KOPT-K1 (cell line): ENCODE measurements around the gene CPPED1.

Source experiments
- H3K27ac ChIP-seq: fragments of 200-600 bp; sonication (generic); 2 replicates; pipeline ENCODE4 v1.5.1; 2016; ENCODE audit warnings: antibody characterized with exemption, mild to moderate bottlenecking, low read depth, low read length; ENCODE audit not compliant: poor library complexity, severe bottlenecking
- H3K36me3 ChIP-seq: fragments of 200-600 bp; sonication (generic); 2 replicates; pipeline ENCODE4 v1.5.1; 2017; ENCODE audit warnings: antibody characterized with exemption, mild to moderate bottlenecking, low read length, moderate library complexity; ENCODE audit not compliant: insufficient read depth
- H3K9me3 ChIP-seq: fragments of 200-600 bp; sonication (generic); 2 replicates; pipeline ENCODE4 v1.5.1; 2017; ENCODE audit warnings: antibody characterized with exemption, low read length, mild to moderate bottlenecking; ENCODE audit not compliant: insufficient read depth, poor library complexity, severe bottlenecking

The CPPED1 gene

GRCh38 chr16:12764813-12765488 lies 38.7 kb downstream of the CPPED1 start:
- Histone ChIP-seq H3K27ac (no peak overlapping the region), H3K36me3 (no peaks in the 10 kb centered on the region), H3K9me3 (no peaks in the 10 kb centered on the region)

GRCh38 chr16:12763517-12763916 lies 40.2 kb downstream of the CPPED1 start:
- no peaks in the 10 kb centered on the region for H3K36me3 ChIP-seq
- no peak overlapping the region for H3K27ac ChIP-seq
- no peaks in the 10 kb centered on the region for H3K9me3 ChIP-seq

GRCh38 chr16:12760819-12761611 lies 42.7 kb downstream of the CPPED1 start:
- H3K27ac ChIP-seq, result no peak overlapping the region
- H3K36me3 ChIP-seq, result no peaks in the 10 kb centered on the region
- no peaks in the 10 kb centered on the region for H3K9me3 ChIP-seq

- no peaks in the 10 kb centered on the region for H3K9me3 ChIP-seq
- no peak overlapping the region for H3K27ac ChIP-seq
- H3K36me3 ChIP-seq, result no peaks in the 10 kb centered on the region
Measured at GRCh38 chr16:12758670-12759558, 44.8 kb downstream of the CPPED1 start.

GRCh38 chr16:12758031-12758669 lies 45.5 kb downstream of the CPPED1 start:
- no peaks in the 10 kb centered on the region for H3K36me3 ChIP-seq
- H3K9me3 ChIP-seq, result no peaks in the 10 kb centered on the region
- no peak overlapping the region for H3K27ac ChIP-seq

- H3K9me3 ChIP-seq, result no peaks in the 10 kb centered on the region
- H3K36me3 ChIP-seq, result no peaks in the 10 kb centered on the region
- no peak overlapping the region for H3K27ac ChIP-seq
Measured at GRCh38 chr16:12757546-12757945, 46.1 kb downstream of the CPPED1 start.

- H3K36me3 ChIP-seq, result no peaks in the 10 kb centered on the region
- H3K9me3 ChIP-seq, result no peaks in the 10 kb centered on the region
- H3K27ac ChIP-seq, result no peak overlapping the region
Measured at GRCh38 chr16:12754824-12755543, 48.7 kb downstream of the CPPED1 start.

- no peak overlapping the region for H3K27ac ChIP-seq
- H3K9me3 ChIP-seq, result no peaks in the 10 kb centered on the region
- H3K36me3 ChIP-seq, result no peaks in the 10 kb centered on the region
Measured at GRCh38 chr16:12753203-12754023, 50.3 kb downstream of the CPPED1 start.

- Histone ChIP-seq H3K36me3 (no peaks in the 10 kb centered on the region), H3K9me3 (no peaks in the 10 kb centered on the region), H3K27ac (no peak overlapping the region)
Measured at GRCh38 chr16:12752159-12752558, 51.5 kb downstream of the CPPED1 start.

GRCh38 chr16:12750554-12750918 lies 53.2 kb downstream of the CPPED1 start:
- Histone ChIP-seq H3K36me3 (no peaks in the 10 kb centered on the region), H3K9me3 (peaks cover 3% of the 10 kb centered on the region), H3K27ac (no peak overlapping the region)

GRCh38 chr16:12749076-12749475 lies 54.6 kb downstream of the CPPED1 start:
- Histone ChIP-seq H3K27ac (no peak overlapping the region), H3K36me3 (no peaks in the 10 kb centered on the region), H3K9me3 (peaks cover 17% of the 10 kb centered on the region)

- H3K9me3 ChIP-seq, result peaks cover 23% of the 10 kb centered on the region
- no peaks in the 10 kb centered on the region for H3K36me3 ChIP-seq
Measured at GRCh38 chr16:12747827-12748226, 55.9 kb downstream of the CPPED1 start.

GRCh38 chr16:12747261-12747660 lies 56.4 kb downstream of the CPPED1 start:
- Histone ChIP-seq H3K9me3 (peaks cover 23% of the 10 kb centered on the region), H3K36me3 (no peaks in the 10 kb centered on the region), H3K27ac (no peak overlapping the region)

More at GRCh38 chr16:12747827-12748226, 55.9 kb downstream of the CPPED1 start:
- no peak overlapping the region for H3K27ac ChIP-seq
